Fibroblast of skin of scalp (primary cell): ENCODE data around the gene FOXO3.

Experiments
- DNase-seq: peaks from one replicate; pipeline ENCODE4 v3.0.0-alpha.2; 2013

Gene FOXO3

GRCh38 chr6:108689272-108690161 is 128.8 kb downstream of the FOXO3 start:
- no peak for DNase-seq

DNA sequence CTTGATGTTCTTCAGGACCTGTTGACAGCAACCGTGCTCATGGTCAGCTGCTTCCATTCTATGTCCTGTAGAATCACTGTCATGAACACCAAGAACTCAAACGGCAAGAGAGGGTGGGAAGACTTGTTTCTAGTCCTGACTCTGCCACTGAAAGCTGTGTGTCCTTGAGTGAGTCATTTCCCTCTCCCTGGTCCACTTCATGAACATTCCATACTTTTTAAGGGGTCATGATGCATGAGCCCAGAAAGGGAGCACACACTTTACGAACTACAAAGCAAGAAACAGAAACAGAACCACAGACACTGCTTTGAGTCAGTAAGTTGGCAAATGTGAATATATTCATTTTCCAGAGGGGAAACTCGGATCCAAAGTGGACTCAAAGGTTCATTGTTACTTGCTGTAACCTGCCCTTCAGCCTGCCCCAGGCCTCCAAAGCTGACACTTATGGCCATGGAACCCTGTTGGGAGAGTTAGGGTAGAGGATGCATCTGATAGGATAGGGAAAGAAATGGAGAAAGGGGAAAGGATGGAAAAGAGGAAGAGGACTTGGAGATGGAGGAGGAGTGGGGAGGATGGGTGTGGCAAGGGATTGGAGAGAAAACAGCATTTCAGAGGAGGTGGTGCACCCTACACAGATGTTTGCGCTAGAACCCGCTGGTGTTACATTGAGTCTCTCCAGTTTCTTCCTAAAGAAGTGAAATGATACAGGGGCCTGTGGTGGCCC is 129.8 kb downstream of the FOXO3 start:
- DNase-seq, result no peak

DNA sequence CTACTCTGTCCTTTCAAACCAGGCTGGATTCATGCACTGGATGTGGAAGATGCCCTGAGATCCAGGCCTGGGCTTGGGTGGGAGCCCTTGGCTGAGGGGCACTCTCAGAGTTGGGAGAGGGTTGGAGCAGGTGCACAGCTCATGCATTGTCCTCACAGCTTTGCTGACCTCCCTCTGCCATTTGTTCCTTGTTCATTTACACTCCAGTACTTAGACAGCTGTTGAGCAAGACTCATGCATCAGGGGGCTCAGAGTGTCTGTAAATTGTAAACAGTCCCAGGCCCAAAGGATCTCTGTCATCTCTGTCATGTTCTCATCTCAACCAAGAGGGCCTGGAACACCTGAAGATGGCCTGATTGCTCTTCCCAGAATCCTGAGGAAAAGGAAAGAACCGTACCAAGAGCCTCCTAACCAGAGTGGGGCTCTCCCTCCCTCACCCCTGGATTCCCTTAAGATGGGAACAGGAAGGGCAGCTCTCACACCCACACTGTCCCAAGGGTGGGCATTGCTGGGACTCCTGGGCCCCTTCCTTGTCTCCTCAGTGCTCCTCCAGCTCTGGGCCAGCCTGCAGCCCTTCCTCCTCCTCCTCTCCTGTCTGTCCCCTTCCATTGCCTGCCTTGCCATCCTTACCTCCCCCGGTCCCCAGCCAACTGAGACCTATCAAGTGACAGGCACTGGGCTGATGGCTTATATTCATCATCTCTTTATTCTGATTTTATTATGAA is 132.9 kb downstream of the FOXO3 start:
- no peak for DNase-seq

- DNase-seq, result no peak
Observed at GRCh38 chr6:108694816-108695215, 134.1 kb downstream of the FOXO3 start.

GRCh38 chr6:108697561-108698161 is 136.9 kb downstream of the FOXO3 start:
- DNase-seq, result peak; percentile 38

- DNase-seq, result no peak
Observed at GRCh38 chr6:108698593-108699289, 138.0 kb downstream of the FOXO3 start.

DNA sequence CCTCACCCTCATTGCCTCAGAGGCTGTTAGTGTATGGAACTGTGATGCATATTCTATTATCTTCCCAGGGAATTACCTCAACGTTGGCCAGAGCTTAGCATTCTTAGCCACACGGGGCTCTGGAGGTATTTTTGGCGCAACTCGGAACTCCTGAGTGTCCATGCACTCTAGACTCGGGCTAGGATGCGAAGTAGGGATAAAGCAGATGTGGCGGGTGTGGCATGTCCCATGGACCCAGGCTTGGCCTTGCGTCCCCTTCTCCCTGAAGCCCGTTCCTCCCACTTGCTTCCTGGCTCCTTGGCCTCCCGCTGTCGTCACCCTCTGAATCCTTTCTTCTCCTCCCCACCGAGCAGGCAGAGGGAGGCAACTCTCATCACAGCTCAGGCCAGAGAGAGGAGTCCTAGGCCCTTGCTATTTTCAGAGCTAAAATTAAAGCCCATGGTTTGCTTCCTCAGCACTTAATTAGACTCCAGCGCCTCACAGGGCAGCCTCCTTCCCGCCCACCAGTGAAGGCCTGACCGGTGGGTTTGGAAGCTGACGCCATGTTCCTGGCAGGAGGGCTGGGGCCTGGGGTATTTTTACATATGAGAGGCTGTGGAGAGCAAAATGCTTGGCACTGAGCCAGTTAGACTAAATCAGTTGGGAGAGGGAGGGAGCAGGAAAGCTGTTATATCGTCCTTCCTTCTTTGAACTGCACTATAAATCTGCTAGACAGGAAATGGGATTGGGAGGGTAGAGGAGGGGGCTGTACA is 138.7 kb downstream of the FOXO3 start:
- DNase-seq, result no peak

DNA sequence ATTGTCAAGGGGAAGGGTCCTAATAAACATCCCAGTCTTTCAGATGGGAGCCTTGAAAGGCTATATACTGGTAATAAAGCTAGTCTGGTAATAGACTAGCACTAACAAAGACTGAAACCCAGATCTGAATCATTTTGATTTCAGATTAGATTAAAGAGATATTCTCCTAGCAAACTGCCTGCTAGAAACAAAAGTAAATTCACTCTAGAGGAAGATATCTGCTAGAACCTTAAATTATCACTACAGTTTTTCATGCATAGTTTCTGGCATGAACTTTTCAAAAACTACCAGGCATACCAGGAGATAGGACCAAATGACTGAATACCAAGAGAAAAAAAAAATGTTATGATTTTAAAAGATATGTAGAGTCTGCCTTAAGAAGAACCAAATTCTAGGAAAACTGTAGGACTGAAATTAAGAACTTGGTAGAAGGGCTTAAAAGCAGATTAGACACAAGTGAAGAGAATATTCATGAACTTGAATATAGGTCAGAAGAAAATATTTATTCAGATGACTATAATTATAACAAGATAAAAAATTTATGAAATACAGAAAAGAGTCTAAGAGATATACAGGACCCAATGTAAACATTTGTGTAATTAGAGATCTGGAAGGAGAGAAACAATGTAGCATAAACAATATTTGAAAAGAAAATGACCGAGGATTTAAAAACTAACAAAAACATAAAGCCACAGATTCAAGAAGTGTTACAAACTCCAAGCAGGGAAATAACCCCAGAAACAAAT is 141.6 kb downstream of the FOXO3 start:
- no peak for DNase-seq

GRCh38 chr6:108706649-108707048 is 145.9 kb downstream of the FOXO3 start:
- DNase-seq, result no peak

- no peak for DNase-seq
Observed at GRCh38 chr6:108707328-108707976, 146.7 kb downstream of the FOXO3 start.

DNA sequence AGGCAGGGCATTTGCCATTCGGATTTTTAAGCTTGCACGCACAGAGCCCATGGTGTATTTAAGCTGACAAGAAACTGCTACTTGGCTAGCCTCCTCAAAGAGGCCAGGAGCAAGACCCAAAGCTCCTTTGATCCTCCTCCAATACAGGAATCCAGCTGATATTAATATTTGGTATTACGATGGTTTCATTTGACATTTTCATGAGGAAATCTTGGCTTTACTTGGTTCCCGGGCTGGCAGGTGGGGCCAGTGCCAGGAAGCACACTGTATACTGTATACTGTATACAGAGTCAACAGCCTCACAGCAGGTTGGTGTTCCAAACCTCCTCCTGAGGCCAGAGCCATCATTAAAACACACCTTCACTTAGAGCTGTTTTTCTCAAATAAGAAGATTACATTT is 149.3 kb downstream of the FOXO3 start:
- DNase-seq, result no peak

DNA sequence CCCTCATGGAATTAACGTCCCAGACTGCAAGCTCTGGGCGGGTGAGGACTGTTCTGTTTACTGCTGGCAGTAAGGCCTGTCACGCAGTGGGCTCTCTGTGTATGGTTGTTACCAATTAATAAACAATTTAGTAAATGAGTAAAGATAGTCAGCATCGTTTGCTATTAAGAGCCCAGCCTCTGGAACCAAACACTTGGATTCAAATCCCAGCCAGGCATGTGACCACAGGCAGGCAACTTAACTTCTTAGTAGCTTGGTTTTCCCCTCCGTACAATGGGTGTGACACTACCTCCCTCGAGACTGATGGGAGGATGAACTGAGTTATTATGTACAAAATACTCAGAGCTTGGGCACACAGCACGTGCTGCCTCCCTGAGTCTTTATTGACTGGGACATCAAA is 149.8 kb downstream of the FOXO3 start:
- DNase-seq, result no peak

DNA sequence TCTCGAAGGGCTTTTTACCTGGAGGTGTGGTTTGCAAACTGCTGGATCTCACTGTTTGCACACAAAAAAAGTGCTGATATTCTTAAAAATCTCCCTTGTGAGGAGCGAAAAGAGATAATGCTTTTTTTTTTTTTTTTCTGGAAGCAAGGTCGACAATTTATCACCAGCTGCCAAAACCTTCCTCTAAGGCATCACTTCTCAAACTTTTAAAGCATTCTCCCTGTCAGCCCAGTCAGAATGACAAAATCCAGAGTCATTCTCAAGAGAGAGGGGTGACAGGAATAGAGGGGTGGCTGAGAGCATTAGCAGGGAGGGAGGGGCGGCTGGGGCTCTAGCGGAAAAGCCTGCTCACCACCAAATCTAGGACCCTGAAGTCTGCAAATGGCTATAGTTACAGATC is 150.4 kb downstream of the FOXO3 start:
- DNase-seq, result no peak

- peak; percentile 62 for DNase-seq
Observed at GRCh38 chr6:108711826-108712225, 151.1 kb downstream of the FOXO3 start.

GRCh38 chr6:108712946-108713345 is 152.2 kb downstream of the FOXO3 start:
- DNase-seq, result no peak

- DNase-seq, result peak; percentile 68
Observed at GRCh38 chr6:108714101-108714765, 153.5 kb downstream of the FOXO3 start.

DNA sequence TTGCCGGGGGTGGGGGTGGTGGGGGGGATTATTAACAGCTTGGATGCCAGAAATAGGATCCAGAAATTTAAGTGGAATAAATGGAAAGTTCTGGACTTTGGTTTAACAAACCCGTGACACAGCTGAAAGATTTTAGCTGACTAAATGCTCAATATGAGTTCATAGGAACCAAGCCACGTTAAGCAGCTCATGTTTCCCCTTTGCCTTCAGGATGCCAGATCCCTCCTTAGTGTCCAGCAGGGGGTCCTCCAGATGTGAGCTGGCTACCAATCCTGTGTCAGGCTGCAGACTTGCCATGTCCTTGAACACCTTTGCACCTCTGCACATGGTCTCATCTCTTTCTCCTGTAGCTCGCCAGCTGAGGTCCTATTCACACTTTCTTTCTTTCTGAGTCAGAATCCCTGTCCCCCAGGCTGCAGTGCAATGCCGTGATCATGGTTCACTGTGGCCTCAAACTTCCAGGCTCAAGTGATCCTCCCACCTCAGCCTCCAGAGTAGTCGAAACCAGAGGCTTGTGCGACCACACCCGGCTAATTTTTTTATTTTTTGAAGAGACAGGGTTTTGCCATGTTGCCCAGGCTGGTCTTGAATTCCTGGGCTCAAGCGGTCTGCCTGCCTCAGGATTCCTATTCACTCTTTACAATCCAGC is 154.2 kb downstream of the FOXO3 start:
- peak; percentile 14 for DNase-seq

- DNase-seq, result no peak
Observed at GRCh38 chr6:108715832-108716231, 155.1 kb downstream of the FOXO3 start.
